DND-41 (cell line): ENCODE measurements around the gene DLG2.

ENCODE experiments used
- EZH2 ChIP-seq: IDR thresholded peaks from 3 replicates; pipeline ENCODE4 v1.6.1; 2012; ENCODE audit warnings: borderline replicate concordance, low read depth, mild to moderate bottlenecking, moderate library complexity, low read length, inconsistent platforms; ENCODE audit not compliant: severe bottlenecking
- TF ChIP-seq, protein P1 (sequence below): IDR thresholded peaks from 2 replicates; pipeline ENCODE4 v1.5.1; 2012; ENCODE audit warnings: borderline replicate concordance, low read length, moderate library complexity, mild to moderate bottlenecking; ENCODE audit not compliant: poor library complexity, severe bottlenecking; ENCODE audit errors: extremely low read depth

- TF ChIP-seq, protein P1, sequence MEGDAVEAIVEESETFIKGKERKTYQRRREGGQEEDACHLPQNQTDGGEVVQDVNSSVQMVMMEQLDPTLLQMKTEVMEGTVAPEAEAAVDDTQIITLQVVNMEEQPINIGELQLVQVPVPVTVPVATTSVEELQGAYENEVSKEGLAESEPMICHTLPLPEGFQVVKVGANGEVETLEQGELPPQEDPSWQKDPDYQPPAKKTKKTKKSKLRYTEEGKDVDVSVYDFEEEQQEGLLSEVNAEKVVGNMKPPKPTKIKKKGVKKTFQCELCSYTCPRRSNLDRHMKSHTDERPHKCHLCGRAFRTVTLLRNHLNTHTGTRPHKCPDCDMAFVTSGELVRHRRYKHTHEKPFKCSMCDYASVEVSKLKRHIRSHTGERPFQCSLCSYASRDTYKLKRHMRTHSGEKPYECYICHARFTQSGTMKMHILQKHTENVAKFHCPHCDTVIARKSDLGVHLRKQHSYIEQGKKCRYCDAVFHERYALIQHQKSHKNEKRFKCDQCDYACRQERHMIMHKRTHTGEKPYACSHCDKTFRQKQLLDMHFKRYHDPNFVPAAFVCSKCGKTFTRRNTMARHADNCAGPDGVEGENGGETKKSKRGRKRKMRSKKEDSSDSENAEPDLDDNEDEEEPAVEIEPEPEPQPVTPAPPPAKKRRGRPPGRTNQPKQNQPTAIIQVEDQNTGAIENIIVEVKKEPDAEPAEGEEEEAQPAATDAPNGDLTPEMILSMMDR = no peak
- no peak for TF ChIP-seq EZH2
These were observed 1904.6 kb downstream of the DLG2 start for GRCh38 chr11:83722392-83723119.
